ENCODE measurements around the gene SPATS2. TPM values are rescaled to one million over a fixed set of nuclear protein-coding genes. Genes with fewer than 3 reads are reported as not detected.

The SPATS2 gene
- total RNA-seq, 1 donor from 2014 or later: 20.0 TPM

Other genes starting within 250 kb of the SPATS2 start
- gene TUBA1B, start 236.1 kb upstream of the SPATS2 start, total RNA-seq: 496 TPM
- 107 TPM for gene TUBA1A, start 178.4 kb upstream of the SPATS2 start, total RNA-seq
- 201 TPM for gene TUBA1C, start 102.4 kb upstream of the SPATS2 start, total RNA-seq
- 1.7 TPM for gene PRPH, start 72.3 kb upstream of the SPATS2 start, total RNA-seq
- 1.3 TPM for gene TROAP, start 44.2 kb upstream of the SPATS2 start, total RNA-seq
- gene C1QL4, start 30.3 kb upstream of the SPATS2 start, total RNA-seq: not detected
- 0.16 TPM for gene DNAJC22, start 20.6 kb upstream of the SPATS2 start, total RNA-seq
- 1.1 TPM for gene KCNH3, start 171.6 kb downstream of the SPATS2 start, total RNA-seq
- gene MCRS1, start 200.7 kb downstream of the SPATS2 start, total RNA-seq: 55.4 TPM
- gene FAM186B, start 238.2 kb downstream of the SPATS2 start, total RNA-seq: 1.2 TPM